ENCODE measurements around the gene CHAF1A.

- TF ChIP-seq, protein P1, sequence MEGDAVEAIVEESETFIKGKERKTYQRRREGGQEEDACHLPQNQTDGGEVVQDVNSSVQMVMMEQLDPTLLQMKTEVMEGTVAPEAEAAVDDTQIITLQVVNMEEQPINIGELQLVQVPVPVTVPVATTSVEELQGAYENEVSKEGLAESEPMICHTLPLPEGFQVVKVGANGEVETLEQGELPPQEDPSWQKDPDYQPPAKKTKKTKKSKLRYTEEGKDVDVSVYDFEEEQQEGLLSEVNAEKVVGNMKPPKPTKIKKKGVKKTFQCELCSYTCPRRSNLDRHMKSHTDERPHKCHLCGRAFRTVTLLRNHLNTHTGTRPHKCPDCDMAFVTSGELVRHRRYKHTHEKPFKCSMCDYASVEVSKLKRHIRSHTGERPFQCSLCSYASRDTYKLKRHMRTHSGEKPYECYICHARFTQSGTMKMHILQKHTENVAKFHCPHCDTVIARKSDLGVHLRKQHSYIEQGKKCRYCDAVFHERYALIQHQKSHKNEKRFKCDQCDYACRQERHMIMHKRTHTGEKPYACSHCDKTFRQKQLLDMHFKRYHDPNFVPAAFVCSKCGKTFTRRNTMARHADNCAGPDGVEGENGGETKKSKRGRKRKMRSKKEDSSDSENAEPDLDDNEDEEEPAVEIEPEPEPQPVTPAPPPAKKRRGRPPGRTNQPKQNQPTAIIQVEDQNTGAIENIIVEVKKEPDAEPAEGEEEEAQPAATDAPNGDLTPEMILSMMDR (IDR thresholded peaks at IDR 0.05): no peak
- peak; percentile 38 to 94 (median 93) for TF ChIP-seq POLR2AphosphoS5 (IDR thresholded peaks at IDR 0.05)
- TF ChIP-seq POLR2A (IDR thresholded peaks at IDR 0.05): no peak
Observed at GRCh38 chr19:4402171-4403004, at the start of gene CHAF1A.

Data from breast epithelium (tissue), 3 donors.